IPS-15b (cell line): ENCODE results near the gene ADSS1.
A peak's percentile ranks its signal among the peaks of the same experiment; 100 is the strongest.

Experiments
- H3K27me3 ChIP-seq: one replicate; pipeline ENCODE4 v1.6.1; 2013; ENCODE audit warnings: low read length; ENCODE audit not compliant: control insufficient read depth, insufficient read depth
- H3K36me3 ChIP-seq: one replicate; pipeline ENCODE4 v1.6.1; 2013; ENCODE audit warnings: low read length; ENCODE audit not compliant: control insufficient read depth, insufficient read depth
- H3K4me1 ChIP-seq: one replicate; pipeline ENCODE4 v1.6.1; 2013; ENCODE audit warnings: mild to moderate bottlenecking, low read length; ENCODE audit not compliant: control insufficient read depth, insufficient read depth
- H3K4me3 ChIP-seq: one replicate; pipeline ENCODE4 v1.5.1; 2013; ENCODE audit warnings: low read depth, low read length
- H3K9ac ChIP-seq: one replicate; pipeline ENCODE4 v1.6.1; 2013; ENCODE audit warnings: low read depth, mild to moderate bottlenecking, low read length
- H3K9me3 ChIP-seq: one replicate; pipeline ENCODE4 v1.6.1; 2013; ENCODE audit warnings: mild to moderate bottlenecking, low read length; ENCODE audit not compliant: control insufficient read depth, insufficient read depth

ADSS1 gene

DNA sequence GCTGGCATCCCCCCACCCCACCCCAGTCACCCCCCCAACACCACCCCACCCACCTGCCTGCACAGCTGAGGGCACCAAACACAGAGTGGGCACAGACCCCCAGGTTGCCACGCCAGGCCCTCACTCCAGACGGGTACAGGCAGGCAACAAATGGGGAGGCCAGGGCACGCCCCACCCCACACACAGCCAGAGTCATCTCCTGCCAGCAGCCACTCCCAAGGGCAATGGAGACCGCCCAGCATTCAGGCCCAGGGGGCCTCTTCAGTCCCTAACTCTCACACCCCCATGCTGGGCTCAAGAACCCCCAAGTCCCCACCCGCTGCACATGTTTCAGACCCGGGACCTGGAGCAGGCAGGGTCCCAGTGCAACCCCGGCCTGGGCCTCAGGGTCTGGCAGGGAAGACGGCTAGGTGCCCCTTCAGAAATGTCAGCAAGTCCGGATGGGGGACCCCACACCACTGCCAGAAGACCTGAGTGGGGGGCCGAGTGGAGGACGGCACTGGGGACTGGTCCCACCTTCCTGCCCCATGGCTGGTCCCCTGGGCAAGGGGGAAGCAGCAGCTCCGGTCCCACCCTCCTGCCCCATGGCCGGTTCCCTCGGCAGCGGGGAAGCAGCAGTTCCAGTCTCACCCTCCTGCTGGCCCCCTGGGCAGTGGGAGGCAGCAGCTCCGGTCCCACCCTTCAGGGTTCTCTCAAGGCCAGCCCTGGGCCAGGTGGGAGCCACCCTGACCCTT, 59.6 kb downstream of the ADSS1 start:
- Histone ChIP-seq H3K9ac (no peak overlapping the region), H3K4me1 (no peaks in the 10 kb centered on the region), H3K36me3 (peaks cover 7% of the 10 kb centered on the region), H3K9me3 (no peaks in the 10 kb centered on the region), H3K27me3 (no peaks in the 10 kb centered on the region), H3K4me3 (no peak overlapping the region)

DNA sequence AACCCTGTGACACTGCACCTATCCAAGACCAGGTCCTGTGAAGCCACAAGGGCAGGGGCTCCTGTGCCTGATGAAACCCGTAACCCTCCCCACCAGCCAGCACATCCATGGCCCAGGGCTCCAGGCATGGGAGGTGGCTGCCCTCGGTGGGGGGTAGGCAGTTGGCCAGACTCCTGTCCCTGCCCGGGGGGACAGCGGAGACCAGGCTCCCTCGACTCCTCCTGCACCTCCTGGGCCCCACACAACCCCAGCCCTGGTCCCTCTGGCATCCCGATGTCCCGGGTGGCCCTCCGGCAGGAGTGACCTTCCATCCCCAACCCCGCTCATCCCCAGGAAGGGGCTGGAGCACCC, 60.2 kb downstream of the ADSS1 start:
- Histone ChIP-seq H3K27me3 (no peaks in the 10 kb centered on the region), H3K4me1 (no peaks in the 10 kb centered on the region), H3K9ac (no peak overlapping the region), H3K36me3 (peaks cover 4% of the 10 kb centered on the region), H3K4me3 (no peak overlapping the region), H3K9me3 (no peaks in the 10 kb centered on the region)

DNA sequence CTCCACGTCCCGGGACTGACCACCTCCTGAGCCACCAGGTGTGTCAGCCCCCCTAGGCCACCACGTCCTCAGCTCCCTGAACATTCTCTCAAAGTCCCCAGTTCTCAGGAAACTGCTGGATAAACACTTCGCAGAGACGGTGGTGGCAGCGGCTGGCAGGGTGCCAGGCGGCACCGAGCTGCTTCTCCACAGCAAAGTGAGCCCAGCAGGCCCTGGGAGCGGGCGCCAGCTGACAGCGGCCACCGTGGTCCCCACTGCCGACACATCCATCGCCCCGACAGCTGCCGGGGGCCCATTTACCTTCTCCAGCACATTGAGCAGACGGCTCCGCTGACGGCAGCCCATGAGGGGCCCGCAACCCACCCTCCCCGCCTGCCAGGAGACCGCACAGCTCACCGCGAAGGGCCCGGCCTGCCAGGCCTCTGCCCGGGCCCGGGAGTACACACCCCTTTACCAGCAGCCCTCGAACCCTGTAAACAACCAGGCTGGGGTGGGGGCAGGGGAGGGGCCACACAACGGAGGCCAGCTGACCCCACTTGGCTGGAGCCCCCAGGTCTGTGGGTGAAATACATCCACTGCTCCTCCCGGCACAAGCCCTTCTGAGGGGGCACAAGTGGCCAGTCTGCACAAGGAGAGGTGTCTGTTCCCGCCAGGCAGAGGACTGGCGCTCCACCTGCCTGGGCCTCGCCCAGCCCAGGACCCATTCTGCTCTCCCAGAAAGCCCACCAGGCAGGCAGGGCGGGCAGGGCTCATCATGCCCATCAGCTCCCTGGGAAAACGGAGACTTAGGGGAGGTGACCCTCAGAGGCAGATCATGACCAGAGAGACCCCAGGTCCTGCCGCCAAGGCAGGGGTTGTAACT, 61.0 kb downstream of the ADSS1 start:
- no peaks in the 10 kb centered on the region for H3K27me3 ChIP-seq
- no peaks in the 10 kb centered on the region for H3K9me3 ChIP-seq
- no peaks in the 10 kb centered on the region for H3K4me1 ChIP-seq
- H3K36me3 ChIP-seq = peaks cover 10% of the 10 kb centered on the region
- H3K9ac ChIP-seq = no peak overlapping the region
- no peak overlapping the region for H3K4me3 ChIP-seq

- no peaks in the 10 kb centered on the region for H3K27me3 ChIP-seq
- no peak overlapping the region for H3K9ac ChIP-seq
- H3K9me3 ChIP-seq = no peaks in the 10 kb centered on the region
- H3K4me3 ChIP-seq = no peak overlapping the region
- H3K4me1 ChIP-seq = no peaks in the 10 kb centered on the region
- H3K36me3 ChIP-seq = peaks cover 11% of the 10 kb centered on the region
These were observed 61.7 kb downstream of the ADSS1 start for GRCh38 chr14:104785708-104786080.

DNA sequence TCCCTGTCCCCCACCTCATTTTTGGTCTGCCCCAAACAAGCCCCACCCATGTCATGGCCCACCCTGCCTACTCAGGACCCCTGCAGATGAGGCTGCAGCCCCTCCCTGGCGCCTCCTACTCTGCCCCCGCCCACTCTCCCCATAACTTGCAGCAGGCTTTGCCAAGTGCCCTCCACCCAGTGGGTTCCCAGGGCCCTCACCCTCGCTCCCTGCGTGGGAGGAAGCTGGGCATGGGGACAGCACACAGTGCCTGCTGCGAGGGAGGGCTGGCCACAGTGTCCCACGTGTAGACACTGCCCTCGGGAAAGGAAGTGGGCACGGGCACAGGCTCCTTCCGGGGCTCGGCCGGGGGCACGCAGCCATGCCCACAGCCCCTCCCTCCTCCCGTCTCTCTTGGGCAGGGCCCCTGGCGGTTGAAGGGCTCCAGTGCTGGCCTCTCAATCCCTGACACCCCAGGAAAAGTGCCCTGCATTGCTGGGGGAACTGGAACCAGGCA, 62.1 kb downstream of the ADSS1 start:
- Histone ChIP-seq H3K4me1 (no peaks in the 10 kb centered on the region), H3K9ac (no peak overlapping the region), H3K36me3 (peaks cover 11% of the 10 kb centered on the region), H3K4me3 (no peak overlapping the region), H3K27me3 (no peaks in the 10 kb centered on the region), H3K9me3 (no peaks in the 10 kb centered on the region)

- H3K4me3 ChIP-seq = no peak overlapping the region
- no peak overlapping the region for H3K9ac ChIP-seq
- no peaks in the 10 kb centered on the region for H3K9me3 ChIP-seq
- H3K4me1 ChIP-seq = no peaks in the 10 kb centered on the region
- no peaks in the 10 kb centered on the region for H3K27me3 ChIP-seq
- H3K36me3 ChIP-seq = peaks cover 19% of the 10 kb centered on the region
These were observed 63.0 kb downstream of the ADSS1 start for GRCh38 chr14:104786726-104787675.

GRCh38 chr14:104787736-104788135, 63.7 kb downstream of the ADSS1 start:
- Histone ChIP-seq H3K9me3 (no peaks in the 10 kb centered on the region), H3K4me1 (no peaks in the 10 kb centered on the region), H3K36me3 (peaks cover 19% of the 10 kb centered on the region), H3K9ac (no peak overlapping the region), H3K27me3 (no peaks in the 10 kb centered on the region), H3K4me3 (no peak overlapping the region)

DNA sequence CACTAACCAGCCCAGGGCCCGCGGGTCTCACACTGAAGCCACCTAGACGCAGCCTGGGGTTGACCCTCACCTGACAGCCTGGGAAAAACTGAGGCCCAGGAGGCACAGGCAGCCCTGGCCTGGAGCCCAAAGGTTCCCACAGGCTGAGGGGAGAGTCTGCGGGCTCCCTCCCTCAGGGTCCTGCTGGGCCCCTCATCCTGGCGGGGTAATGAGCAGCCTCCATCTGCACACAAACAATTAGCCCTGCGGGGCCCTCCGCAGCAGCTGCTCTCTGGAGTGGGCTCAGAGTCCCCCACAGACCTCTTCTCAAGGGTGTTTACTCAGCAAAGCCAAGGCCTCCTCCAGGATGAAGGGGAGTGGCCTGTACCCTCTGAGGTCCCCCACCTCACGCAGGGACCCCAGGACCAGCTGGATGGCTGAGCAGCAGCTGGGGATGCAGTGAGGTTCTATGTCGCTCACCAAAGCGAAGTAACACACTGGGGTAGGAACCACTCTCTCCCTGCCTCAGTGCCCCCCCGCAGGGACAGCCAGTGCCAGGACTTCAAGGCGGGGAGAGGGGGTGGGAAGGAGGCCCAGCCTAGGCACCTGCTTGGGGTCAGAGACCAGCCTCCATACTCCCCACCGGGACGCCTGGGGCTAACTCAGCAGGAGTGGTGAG, 64.3 kb downstream of the ADSS1 start:
- H3K9ac ChIP-seq = peak overlapping the region; percentile 37
- peaks cover 19% of the 10 kb centered on the region for H3K36me3 ChIP-seq
- no peak overlapping the region for H3K4me3 ChIP-seq
- H3K9me3 ChIP-seq = no peaks in the 10 kb centered on the region
- H3K27me3 ChIP-seq = no peaks in the 10 kb centered on the region
- H3K4me1 ChIP-seq = peaks cover 4% of the 10 kb centered on the region

DNA sequence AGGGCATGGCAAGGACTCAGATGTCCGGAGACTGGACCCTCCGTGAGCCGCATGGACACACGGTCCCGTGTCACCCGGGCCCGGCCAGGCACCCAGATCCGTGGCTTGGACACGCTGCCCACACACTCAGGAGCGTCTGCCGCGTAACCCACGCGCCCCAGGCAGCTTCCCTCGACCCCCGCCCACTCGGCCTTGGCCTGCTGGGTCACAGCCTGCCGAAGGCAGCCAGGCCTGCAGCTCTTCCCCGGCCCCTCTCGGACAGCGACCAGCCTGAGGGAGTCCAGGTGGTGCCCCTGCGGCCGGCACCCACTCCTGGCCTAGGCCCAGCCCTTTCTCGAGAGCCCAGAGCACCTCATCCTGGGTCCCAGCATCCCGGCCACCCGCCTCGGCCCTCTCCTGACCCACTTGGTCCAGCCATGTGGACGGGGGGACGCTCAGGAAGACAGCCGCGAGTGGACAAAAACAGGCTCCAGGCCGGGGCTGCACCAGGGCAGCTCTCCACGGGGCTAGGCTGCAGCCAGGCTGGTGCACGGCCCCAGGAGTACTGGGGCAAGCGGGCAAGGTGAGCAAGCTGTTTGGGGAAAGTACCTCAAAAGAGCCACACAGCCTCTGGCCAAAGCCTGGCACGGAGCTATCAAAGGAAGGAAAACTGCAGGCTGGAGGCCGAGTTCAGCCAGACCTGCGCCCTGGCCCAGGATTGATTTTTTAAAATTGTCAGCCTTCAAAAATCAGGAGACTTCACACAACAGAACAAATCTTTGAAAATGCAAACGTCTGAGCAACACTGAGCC, 65.0 kb downstream of the ADSS1 start:
- no peaks in the 10 kb centered on the region for H3K9me3 ChIP-seq
- H3K4me1 ChIP-seq = peaks cover 10% of the 10 kb centered on the region
- H3K9ac ChIP-seq = no peak overlapping the region
- H3K27me3 ChIP-seq = no peaks in the 10 kb centered on the region
- peaks cover 19% of the 10 kb centered on the region for H3K36me3 ChIP-seq
- no peak overlapping the region for H3K4me3 ChIP-seq

- Histone ChIP-seq H3K27me3 (no peaks in the 10 kb centered on the region), H3K9ac (no peak overlapping the region), H3K9me3 (no peaks in the 10 kb centered on the region), H3K4me1 (peaks cover 10% of the 10 kb centered on the region), H3K4me3 (no peak overlapping the region), H3K36me3 (peaks cover 19% of the 10 kb centered on the region)
These were observed 66.0 kb downstream of the ADSS1 start for GRCh38 chr14:104789752-104790743.
